CD4-positive, alpha-beta T cell (primary cell): Measurements from ENCODE around the gene PEX10. TPM values are rescaled to one million over a fixed set of nuclear protein-coding genes. Genes with fewer than 3 reads are reported as not detected.
A peak's percentile ranks its signal among the peaks of the same experiment; 100 is the strongest.

Experiments used
- ATAC-seq: fragments of 200-7000 bp; cut with Tn5 transposase; one replicate; pipeline ENCODE4 v1.10.0; 2022; ENCODE audit warnings: mild to moderate bottlenecking; ENCODE audit not compliant: poor library complexity
- CTCF ChIA-PET: fragments of 350-600 bp; sonication (Branson Sonifier 250); formaldehyde crosslinking; loops from one replicate; lab custom pipeline; 2021; ENCODE audit warnings: antibody characterized with exemption, inconsistent platforms; lab: Charles Lee
- POLR2A ChIA-PET: fragments of 350-600 bp; sonication (Branson Sonifier 250); formaldehyde crosslinking; loops from one replicate; lab custom pipeline; 2021; ENCODE audit warnings: antibody characterized with exemption, inconsistent platforms; lab: Charles Lee
- DNase-seq, 14 experiments: peaks; one replicate each; pipeline ENCODE4 v3.0.0-alpha.2; 2013 to 2020; ENCODE audit warnings: mixed read lengths in 2 of 14
- H3K27ac ChIP-seq, 2 donors: one replicate each; pipeline versions ENCODE4 v1.5.1 to v1.7.0; 2013; ENCODE audit warnings: low read length in 2 of 2, low read depth in 1 of 2, mild to moderate bottlenecking in 1 of 2
- H3K27me3 ChIP-seq, 2 experiments: 1 replicate in 1 of 2; 2 replicates in 1 of 2; pipeline versions ENCODE4 v1.6.1 to v1.7.0; 2013; ENCODE audit warnings: low read length in 2 of 2, control low read depth in 1 of 2, mild to moderate bottlenecking in 1 of 2, moderate library complexity in 1 of 2; ENCODE audit not compliant: insufficient read depth in 2 of 2, control insufficient read depth in 1 of 2
- H3K36me3 ChIP-seq: one replicate; pipeline ENCODE4 v1.6.1; 2013; ENCODE audit warnings: low read length, control low read depth; ENCODE audit not compliant: insufficient read depth
- H3K4me1 ChIP-seq: one replicate; pipeline ENCODE4 v1.6.1; 2013; ENCODE audit warnings: low read length, control low read depth; ENCODE audit not compliant: insufficient read depth
- H3K4me3 ChIP-seq: one replicate; pipeline ENCODE4 v1.5.1; 2013; ENCODE audit warnings: mild to moderate bottlenecking, low read length, moderate library complexity
- H3K9me3 ChIP-seq, 2 experiments: 1 replicate in 1 of 2; 2 replicates in 1 of 2; pipeline versions ENCODE4 v1.6.1 to v1.7.0; 2013; ENCODE audit warnings: low read length in 2 of 2, mild to moderate bottlenecking in 2 of 2, control low read depth in 1 of 2, moderate library complexity in 1 of 2; ENCODE audit not compliant: control insufficient read depth in 1 of 2, insufficient read depth in 1 of 2
- H3K27ac Mint-ChIP-seq: one replicate; pipeline ENCODE4 v1.8.0; 2020; ENCODE audit warnings: mixed read lengths
- H3K27me3 Mint-ChIP-seq: one replicate; pipeline ENCODE4 v1.8.0; 2021; ENCODE audit warnings: mixed read lengths
- H3K36me3 Mint-ChIP-seq: one replicate; pipeline ENCODE4 v1.8.0; 2021; ENCODE audit warnings: low read depth, mixed read lengths
- H3K4me1 Mint-ChIP-seq: one replicate; pipeline ENCODE4 v1.8.0; 2021; ENCODE audit warnings: low read depth, mixed read lengths
- H3K4me3 Mint-ChIP-seq: one replicate; pipeline ENCODE4 v1.8.0; 2020; ENCODE audit warnings: mild to moderate bottlenecking, mixed read lengths
- H3K9me3 Mint-ChIP-seq: one replicate; pipeline ENCODE4 v1.8.0; 2020; ENCODE audit warnings: mixed read lengths
- CTCF ChIP-seq: fragments of 200-600 bp; IDR thresholded peaks from one replicate; pipeline ENCODE4 v1.8.0; 2022; ENCODE audit warnings: antibody characterized with exemption, mild to moderate bottlenecking
- intact Hi-C, 2 experiments: fragments of 100-400 bp; cut with DNase I in 1 of 2; cut with micrococcal nuclease in 1 of 2; formaldehyde crosslinking; loops; one replicate each; pipeline versions ENCODE4 v1.15.1 to v1.9.0; 2023 to 2025; cut with DNase I, micrococcal nuclease
- total RNA-seq, 174 experiments: library from RNA in 2 of 174; stranded (reverse) in 2 of 174; gene quantifications; one replicate each; pipeline ENCODE4 v1.2.3 and lab custom pipeline; 2021 to 2026

The PEX10 gene
- total RNA-seq, 2 experiments from 2014 or later: 12.0 to 12.5 TPM

- Mint-ChIP-seq H3K9me3 (no peaks in the 10 kb centered on the region), H3K27ac (no peak overlapping the region), H3K27me3 (no peaks in the 10 kb centered on the region), H3K4me3 (no peak overlapping the region), H3K4me1 (no peaks in the 10 kb centered on the region), H3K36me3 (no peaks in the 10 kb centered on the region)
- no peaks in the 10 kb centered on the region for H3K4me1 ChIP-seq
- no peak for ATAC-seq
- H3K36me3 ChIP-seq: no peaks in the 10 kb centered on the region
- DNase-seq: peak in 1 of 14 experiments; percentile 2
- no peak overlapping the region for H3K27ac ChIP-seq
- H3K4me3 ChIP-seq: no peak overlapping the region
- intact Hi-C loops: no loop called here
- H3K9me3 ChIP-seq: no peaks in the 10 kb centered on the region
- TF ChIP-seq CTCF: no peak
- ChIA-PET POLR2A (no interaction called here), CTCF (no interaction called here)
- H3K27me3 ChIP-seq: no peaks in the 10 kb centered on the region
Observed at GRCh38 chr1:2354511-2355372, 57.6 kb downstream of the PEX10 start.

Other genes starting within 250 kb of the PEX10 start
- gene FAAP20, start 217.8 kb downstream of the PEX10 start, total RNA-seq: 10 to 100 TPM; 51.7 to 53.1 TPM
- gene SKI, start 184.2 kb downstream of the PEX10 start, total RNA-seq: 100 to 1,000 TPM; 286 to 324 TPM
- 1 to 10 TPM; 5.3 to 6.5 TPM for gene MORN1, start 21.0 kb downstream of the PEX10 start, total RNA-seq
- 10 to 100 TPM; 57.9 to 60.7 TPM for gene RER1, start 20.7 kb downstream of the PEX10 start, total RNA-seq
- 10 to 100 TPM; 47.6 to 48.1 TPM for gene PLCH2, start 63.7 kb upstream of the PEX10 start, total RNA-seq
- gene PANK4, start 114.0 kb upstream of the PEX10 start, total RNA-seq: 10 to 100 TPM; 42.9 to 47.0 TPM
- not detected for gene HES5, start 117.7 kb upstream of the PEX10 start, total RNA-seq
- gene TNFRSF14, start 143.8 kb upstream of the PEX10 start, total RNA-seq: 100 to 1,000 TPM; 191 to 194 TPM
- 10 to 100 TPM; 11.0 to 12.8 TPM for gene PRXL2B, start 174.2 kb upstream of the PEX10 start, total RNA-seq
- 1 to 10 TPM in 1 of 2 experiments, under 1 TPM in 1; 0.67 to 1.8 TPM for gene MMEL1, start 220.5 kb upstream of the PEX10 start, total RNA-seq